ENCODE data around the gene TMEM80.
"Not testable (repeated sequence)": the region's sequence is repeated elsewhere in the genome, so short reads cannot be mapped to it uniquely, and the experiment has no call there.

Gene TMEM80

DNA sequence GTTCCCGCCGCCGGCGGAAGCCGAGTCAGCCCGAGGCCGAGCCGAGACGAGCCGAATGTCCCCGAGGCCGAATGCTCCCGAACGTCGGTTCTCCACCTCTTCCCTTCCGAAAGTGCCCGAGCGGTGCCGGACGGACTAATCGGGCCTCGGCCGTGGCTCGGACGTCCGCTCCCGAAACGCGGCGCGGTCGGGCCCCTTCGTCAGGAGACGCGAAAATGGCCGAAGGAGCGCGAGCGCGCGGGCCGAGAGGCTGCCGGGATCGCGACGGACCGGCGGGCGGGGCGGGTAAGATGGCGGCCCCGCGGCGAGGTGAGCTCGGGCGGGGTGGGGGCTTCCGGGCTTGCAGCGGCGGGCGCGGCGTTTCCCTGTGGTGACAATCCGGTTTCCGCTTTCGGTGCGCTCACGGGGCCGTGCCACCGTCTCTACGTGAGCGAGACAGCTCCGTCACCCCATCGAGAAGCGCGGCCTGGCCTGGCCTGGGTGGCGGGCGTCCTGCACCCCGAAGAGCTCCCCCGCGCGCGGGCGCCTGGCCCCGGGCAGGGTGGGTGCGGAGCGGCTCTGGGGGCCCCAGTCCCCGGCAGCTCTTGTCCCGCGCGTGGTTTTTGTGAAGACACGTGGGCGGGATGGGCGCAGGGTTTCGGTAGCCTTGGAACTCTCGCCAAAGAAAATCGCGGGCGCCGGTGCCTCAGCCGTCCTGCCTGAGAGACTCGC is at the start of gene TMEM80:
TMEM80 (plus strand) TSS at position 279 of the 711 bp plus-strand sequence; CDS start at position 291, 12 bp downstream.
- DNase-seq (ENCODE audit: low read depth in 2 of 2): peak; percentile 92 to 94

- no peak for DNase-seq (ENCODE audit: low read depth in 2 of 2)
Observed at GRCh38 chr11:646214-646613, 49.4 kb upstream of the TMEM80 start.

DNA sequence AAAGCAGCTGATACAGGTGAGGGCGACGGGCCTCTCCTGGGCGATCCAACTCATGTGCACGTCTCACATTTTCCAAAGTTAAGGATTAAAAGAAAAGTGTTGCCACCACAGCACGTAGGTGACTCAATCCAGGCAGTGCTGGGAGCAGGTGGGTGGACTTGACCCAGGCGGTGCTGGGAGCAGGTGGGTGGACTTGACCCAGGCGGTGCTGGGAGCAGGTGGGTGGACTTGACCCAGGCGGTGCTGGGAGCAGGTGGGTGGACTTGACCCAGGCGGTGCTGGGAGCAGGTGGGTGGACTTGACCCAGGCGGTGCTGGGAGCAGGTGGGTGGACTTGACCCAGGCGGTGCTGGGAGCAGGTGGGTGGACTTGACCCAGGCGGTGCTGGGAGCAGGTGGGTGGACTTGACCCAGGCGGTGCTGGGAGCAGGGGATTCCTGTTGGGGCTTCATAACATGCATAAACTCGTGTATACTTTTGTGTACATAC is 47.9 kb upstream of the TMEM80 start:
- DNase-seq (ENCODE audit: low read depth in 2 of 2): not testable (repeated sequence)

DNA sequence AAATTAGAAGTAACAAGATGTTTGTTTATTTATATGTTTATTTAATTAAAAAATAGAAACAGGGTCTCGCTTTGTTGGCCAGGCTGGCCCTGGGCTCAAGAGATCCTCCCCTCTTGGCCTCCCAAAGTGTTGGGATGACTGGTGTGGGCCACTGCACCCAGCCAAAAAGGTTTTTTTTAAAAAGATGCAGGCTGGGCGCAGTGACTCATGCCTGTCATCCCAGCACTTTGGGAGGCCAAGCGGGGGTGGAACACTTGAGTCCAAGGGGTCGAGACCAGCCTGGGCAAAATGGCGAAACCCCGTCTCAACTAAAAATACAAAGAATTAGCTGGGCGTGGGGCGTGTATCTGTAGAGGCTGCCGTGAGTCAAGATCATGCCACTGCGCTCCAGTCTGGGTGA is 45.1 kb upstream of the TMEM80 start:
- DNase-seq (ENCODE audit: low read depth in 2 of 2): no peak

DNA sequence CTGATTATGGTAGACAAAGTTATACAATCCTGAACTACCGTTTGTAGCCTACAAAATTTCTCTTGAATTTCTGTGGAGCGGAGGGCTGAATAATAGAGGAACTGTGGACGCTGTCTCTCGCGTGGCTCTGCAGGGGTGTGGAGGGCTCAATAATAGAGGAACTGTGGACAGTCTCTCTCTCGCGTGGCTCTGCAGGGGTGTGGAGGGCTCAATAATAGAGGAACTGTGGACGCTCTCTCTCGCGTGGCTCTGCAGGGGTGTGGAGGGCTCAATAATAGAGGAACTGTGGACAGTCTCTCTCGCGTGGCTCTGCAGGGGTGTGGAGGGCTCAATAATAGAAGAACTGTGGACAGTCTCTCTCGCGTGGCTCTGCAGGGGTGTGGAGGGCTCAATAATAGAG is 42.5 kb upstream of the TMEM80 start:
- DNase-seq (ENCODE audit: low read depth in 2 of 2): not testable (repeated sequence)

DNA sequence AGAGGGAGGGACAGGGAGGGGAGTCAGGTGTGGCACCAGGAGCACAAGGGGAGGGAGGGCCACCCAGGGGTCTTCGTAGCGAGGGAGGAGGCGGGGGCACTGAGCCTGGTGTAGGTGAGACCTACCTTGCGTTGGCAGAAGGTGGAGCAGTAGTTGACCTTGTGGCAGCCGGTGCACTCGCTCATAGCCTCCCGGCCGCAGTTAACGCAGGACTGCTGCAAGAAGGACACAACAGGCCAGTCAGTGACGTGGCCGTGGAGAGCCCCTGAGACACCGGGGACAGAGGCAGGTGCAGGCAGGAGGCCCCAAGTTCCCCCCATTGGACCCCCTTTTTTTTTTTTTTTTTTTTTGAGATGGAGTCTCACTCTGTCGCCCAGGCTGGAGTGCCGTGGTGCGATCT is 41.8 kb upstream of the TMEM80 start:
- DNase-seq (ENCODE audit: low read depth in 2 of 2): no peak

DNA sequence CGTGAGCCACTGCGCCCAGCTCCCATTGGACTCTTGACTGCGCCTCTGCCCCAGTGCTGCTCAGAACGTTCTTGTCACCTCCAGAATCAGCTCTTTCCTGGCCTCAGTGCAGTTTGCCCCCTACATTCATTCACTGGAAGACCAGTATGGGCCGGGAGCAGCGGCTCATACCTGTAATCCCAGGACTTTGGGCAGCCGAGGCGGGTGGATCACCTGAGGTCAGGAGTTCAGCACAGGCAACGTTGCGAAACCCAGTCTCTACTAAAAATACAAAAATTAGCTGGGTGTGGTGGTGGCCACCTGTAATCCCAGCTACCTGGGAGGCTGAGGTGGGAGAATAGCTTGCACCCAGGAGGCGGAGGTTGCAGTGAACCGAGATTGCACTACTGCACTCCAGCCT is 41.2 kb upstream of the TMEM80 start:
- not testable (repeated sequence) for DNase-seq (ENCODE audit: low read depth in 2 of 2)

DNA sequence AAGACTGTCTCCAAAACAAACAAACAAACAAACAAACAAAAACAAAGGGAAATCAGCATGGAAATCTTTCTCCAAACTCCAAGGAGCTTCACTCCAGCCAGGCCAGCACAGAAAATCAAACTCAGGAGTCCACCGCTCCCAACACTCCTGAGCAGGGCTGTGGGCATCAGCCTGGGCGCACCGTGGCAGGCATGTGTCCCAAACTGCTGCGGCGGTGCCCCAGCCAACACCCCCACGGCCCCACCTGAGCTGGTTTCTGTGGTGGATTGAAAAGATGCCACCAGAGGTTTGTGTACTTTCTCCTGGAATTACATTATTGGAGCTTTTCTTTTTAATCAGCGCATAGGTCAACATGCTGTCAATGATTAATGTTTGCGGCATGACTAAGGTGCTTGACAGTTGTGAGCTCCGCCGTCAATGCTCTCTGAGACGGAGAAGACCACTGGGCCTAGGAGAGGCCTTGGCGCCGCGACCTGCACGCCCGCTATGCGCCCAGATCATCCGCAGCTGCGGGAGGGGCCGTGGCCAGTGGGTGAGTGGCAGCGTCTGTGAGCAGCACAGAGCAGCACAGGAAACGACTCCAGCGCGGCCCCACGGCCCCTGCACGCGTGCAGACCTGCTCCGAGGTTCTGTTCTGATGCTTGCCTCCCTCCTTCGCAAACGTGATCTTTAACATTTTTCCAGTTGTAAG is 40.4 kb upstream of the TMEM80 start:
- no peak for DNase-seq (ENCODE audit: low read depth in 2 of 2)

GRCh38 chr11:656426-656825 is 39.2 kb upstream of the TMEM80 start:
- DNase-seq (ENCODE audit: low read depth in 2 of 2): no peak

DNA sequence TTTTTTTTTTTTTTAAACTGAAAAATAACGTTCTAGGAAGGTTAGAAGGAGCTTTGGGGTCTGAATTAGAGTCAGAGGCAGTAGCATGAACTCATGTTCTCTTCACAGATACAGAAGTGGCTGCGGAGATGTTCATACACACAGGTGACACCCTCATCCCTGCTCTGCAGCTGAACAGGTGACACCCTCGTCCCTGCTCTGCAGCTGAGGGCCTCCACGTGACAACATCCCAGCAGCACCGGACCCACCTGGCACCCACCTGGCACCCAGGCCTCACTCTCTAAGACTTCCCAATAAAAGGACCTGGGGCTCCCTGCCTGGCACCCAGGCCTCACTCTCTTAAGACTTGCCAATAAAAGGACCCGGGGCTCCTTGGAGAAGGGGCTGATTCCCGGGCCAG is 38.8 kb upstream of the TMEM80 start:
- no peak for DNase-seq (ENCODE audit: low read depth in 2 of 2)

GRCh38 chr11:657691-658126 is 37.9 kb upstream of the TMEM80 start:
- DNase-seq (ENCODE audit: low read depth in 2 of 2): no peak

DNA sequence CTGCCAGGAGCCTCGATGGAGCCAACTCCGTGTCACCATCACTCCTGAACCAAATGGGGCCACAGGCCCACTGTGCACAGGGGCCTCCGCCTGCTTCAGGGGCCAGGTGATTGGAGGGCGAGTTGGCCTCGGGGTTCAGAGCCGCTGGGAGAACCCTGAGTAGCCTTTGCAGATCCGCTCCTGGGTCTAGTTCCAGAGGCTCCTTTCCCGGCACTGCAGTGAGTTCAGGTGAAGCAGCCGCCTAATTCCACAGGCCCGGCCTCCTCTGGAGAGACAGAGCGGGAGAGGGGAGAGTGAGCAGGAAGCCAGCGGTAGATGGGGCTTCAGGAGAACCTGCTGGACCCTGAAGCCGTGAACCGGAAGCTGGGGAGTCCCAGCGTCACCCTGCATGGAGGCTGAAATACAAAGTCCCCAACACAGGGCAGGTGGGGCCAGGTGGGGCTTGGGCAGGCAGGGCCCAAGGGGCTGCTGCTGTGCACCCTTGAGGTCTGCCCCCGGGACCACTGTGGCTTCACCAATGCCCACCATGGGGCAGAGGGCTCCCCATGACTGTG is 36.0 kb upstream of the TMEM80 start:
- no peak for DNase-seq (ENCODE audit: low read depth in 2 of 2)

DNA sequence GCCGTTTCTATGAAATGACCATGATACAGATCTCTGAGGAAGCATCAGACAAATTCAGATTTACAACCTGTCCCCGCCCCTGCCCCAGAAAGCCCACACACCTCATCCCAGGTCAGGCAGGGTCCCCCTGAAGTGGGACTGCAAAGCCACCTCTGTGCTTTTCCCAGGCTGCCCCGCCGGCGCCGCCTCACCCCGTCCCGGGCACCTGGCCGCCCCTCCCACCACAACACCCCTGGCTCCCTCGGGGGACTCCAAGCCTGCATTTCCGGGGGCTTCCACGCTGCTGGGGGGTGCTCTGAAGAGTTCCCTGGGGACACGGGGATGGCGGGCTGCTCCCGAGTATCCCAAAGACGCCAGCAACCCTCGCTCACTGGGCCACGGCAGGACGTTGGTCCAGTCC is 35.3 kb upstream of the TMEM80 start:
- no peak for DNase-seq (ENCODE audit: low read depth in 2 of 2)

GRCh38 chr11:660681-661444 is 34.8 kb upstream of the TMEM80 start:
- no peak for DNase-seq (ENCODE audit: low read depth in 2 of 2)

DNA sequence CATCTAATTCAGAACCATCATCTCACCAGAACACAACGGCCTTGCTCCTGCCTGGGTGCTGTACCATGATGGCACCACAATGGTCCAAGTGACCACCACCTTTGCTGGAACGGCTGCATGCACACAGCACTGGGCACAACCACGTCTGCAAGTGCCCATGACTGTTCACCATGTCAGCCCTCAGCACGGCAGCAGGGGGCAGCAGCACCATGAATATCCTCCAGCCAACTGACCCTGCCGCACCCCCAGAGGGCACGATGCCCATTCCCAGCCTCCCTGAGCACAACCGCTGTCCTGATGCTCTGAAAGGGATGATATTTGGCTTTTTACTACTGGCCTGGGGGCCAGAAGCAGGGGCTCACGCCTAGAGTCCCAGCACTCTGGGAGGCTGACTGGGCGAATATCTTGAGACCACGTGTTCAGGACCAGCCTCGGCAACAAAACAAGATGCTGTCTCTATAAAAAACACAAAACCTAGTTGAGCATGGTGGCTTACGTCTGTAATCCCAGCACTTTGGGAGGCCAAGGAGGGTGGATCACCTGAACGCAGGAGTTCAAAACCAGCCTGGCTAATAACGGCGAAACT is 32.8 kb upstream of the TMEM80 start:
- no peak for DNase-seq (ENCODE audit: low read depth in 2 of 2)

DNA sequence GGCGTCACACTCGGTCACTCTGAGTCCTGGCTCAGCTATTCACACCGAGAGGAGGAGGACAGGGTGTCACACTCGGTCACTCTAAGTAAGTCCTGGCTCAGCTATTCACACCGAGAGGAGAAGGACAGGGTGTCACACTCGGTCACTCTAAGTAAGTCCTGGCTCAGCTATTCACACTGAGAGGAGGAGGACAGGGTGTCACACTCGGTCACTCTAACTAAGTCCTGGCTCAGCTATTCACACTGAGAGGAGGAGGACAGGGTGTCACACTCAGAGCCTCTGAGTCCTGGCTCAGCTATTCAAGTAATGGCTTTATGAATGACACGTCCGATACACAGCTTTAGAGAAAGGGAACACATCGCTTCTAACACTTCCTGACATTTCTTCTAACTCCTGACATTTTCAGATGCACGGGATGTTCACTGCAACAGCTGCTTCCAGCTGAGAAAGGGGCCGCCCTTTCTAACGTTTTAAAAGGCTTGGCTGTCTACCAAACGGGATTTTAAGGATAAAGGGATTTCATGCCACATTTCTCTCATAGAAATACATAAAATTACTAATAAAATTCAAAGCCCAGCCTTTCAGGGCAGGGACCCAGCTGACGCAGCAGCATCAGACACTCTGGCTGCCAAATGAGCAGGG is 30.4 kb upstream of the TMEM80 start:
- DNase-seq (ENCODE audit: low read depth in 2 of 2): no peak

DNA sequence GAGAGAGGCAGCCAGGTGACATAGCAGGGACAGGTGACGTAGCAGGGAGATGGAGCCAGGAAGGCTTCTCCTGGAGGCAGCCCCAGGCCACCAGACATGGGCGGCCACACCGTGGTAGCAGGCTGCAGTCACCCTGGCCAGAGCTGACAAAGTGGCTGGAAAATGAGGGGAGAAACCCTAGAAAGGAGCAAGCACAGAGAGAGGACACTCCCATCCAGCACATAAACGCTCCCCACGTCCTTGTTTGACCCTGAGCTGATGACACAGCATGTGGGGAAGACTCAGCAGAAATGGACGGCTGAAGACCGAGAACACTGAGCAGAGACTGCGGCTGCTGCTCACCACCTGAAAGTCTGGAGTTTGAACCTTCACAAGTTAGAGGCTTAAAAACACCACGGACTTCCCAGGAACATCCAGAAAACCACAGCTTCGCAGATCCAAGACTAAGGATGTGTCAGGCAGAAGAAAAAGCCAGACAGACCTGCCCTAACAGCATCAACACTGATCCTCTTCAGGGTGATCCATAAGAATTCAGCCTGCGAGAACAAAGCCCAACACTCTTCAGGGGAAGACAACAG is 29.8 kb upstream of the TMEM80 start:
- DNase-seq (ENCODE audit: low read depth in 2 of 2): no peak

DNA sequence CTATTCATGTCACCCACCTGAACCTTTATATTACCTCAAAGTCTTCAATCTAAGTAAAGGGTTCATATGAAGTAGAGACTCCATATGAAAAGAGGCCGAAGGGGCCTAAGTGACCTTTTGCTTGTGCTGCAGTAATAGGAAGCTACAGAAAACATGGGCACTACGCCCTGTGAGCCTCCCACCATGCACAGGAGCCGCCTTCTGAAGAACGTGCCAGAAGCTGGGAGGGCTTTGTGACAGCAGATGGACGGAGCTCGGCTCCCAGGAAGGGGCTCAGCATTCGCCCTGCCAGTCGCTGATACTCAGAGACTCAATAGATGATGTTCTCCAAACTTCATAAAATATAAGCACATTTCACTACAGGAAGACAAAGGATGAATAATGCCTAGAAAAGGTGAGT is 21.8 kb upstream of the TMEM80 start:
- no peak for DNase-seq (ENCODE audit: low read depth in 2 of 2)

- DNase-seq (ENCODE audit: low read depth in 2 of 2): no peak
Observed at GRCh38 chr11:674406-674805, 21.2 kb upstream of the TMEM80 start.

DNA sequence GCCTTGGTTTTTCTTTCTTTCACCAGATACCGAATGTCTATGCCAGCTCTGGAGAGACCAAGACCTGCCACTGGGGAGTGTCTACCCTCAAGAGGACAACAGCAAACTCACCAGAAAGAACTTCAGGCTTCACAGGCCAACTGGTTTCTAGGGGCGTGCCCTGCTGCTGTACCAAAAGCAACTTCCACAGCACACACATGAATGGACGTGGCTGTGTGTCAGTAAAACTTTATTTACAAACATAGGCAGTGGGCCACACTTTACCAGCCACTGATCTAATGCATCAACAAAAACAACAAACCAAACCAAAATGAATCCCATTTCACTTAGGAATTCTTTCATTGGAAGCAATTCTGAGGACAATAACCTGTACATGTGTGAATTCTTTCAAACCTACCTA is 17.3 kb upstream of the TMEM80 start:
- DNase-seq (ENCODE audit: low read depth in 2 of 2): no peak

All from stimulated activated CD8-positive, alpha-beta memory T cell treated with anti-CD3 and anti-CD28 coated beads, Interleukin-2, amount 100 ng/mL, for 1 hour (primary cell).